HCT116 (cell line): ENCODE data around the gene PSTPIP1. TPM values are rescaled to one million over a fixed set of nuclear protein-coding genes. Genes with fewer than 3 reads are reported as not detected.

Source experiments
- ATAC-seq: fragments of 200-7000 bp; cut with Tn5 transposase; 2 replicates; pipeline ENCODE4 v1.9.1; 2020; ENCODE audit warnings: mild to moderate bottlenecking, moderate library complexity
- BruUV-seq: library from RNA; stranded (reverse); fragments of 400-500 nt; replicated peaks from 2 replicates; lab custom pipeline; 2021; lab: Mats Ljungman, UMichigan
- CTCF ChIA-PET: fragments of 300-600 bp; sonication (Branson Sonifier 250); formaldehyde crosslinking; loops from one replicate; lab custom pipeline; 2021; ENCODE audit warnings: antibody characterized with exemption; lab: Charles Lee
- POLR2A ChIA-PET: fragments of 300-600, 350-600 bp; sonication (Branson Sonifier 250); formaldehyde crosslinking; loops from one replicate; lab custom pipeline; 2021; ENCODE audit warnings: antibody characterized with exemption; lab: Charles Lee
- RAD21 ChIA-PET, 2 experiments: fragments of 300-600 bp; sonication (Branson Sonifier 250); formaldehyde crosslinking; loops; one replicate each; lab custom pipeline; 2023; ENCODE audit warnings: low total read pairs in 2 of 2; ENCODE audit not compliant: uncharacterized antibody in 2 of 2, unreplicated experiment in 2 of 2, low non-redundant PET in 1 of 2; lab: Charles Lee
- DNase-seq: peaks from one replicate; pipeline ENCODE4 v3.0.0-alpha.2; 2010; ENCODE audit warnings: low read depth, low spot score
- H2AFZ ChIP-seq: fragments of 200-600 bp; shearing (Covaris generic), sonication (generic); 2 replicates; pipeline ENCODE4 v1.6.1; 2017; ENCODE audit warnings: low read depth, mixed run types, mixed read lengths, antibody characterized with exemption, low read length; ENCODE audit not compliant: poor library complexity, severe bottlenecking
- H3K27ac ChIP-seq: 2 replicates; pipeline ENCODE4 v1.5.1; 2012; ENCODE audit warnings: low read depth, low read length
- H3K27me3 ChIP-seq: fragments of 200-600 bp; sonication (generic); 2 replicates; pipeline ENCODE4 v1.6.1; 2016; ENCODE audit warnings: mixed run types, low read length, mixed read lengths; ENCODE audit not compliant: insufficient read depth
- H3K36me3 ChIP-seq, 2 experiments: fragments of 200-500 bp in 1 of 2; fragments of 200-600 bp in 1 of 2; sonication (Bioruptor generic) in 1 of 2; sonication (generic) in 1 of 2; 2 replicates each; pipeline versions ENCODE4 v1.5.1 to v1.6.1; 2014 to 2016; ENCODE audit warnings: low read length in 2 of 2, inconsistent platforms in 1 of 2, mixed read lengths in 1 of 2, mixed run types in 1 of 2; ENCODE audit not compliant: insufficient read depth in 2 of 2, control insufficient read depth in 1 of 2
- H3K4me1 ChIP-seq, 2 experiments: fragments of 200-600 bp in 1 of 2; sonication (generic) in 1 of 2; 2 replicates each; pipeline versions ENCODE4 v1.5.1 to v1.6.1; 2012 to 2017; ENCODE audit warnings: low read length in 2 of 2, inconsistent platforms in 1 of 2, mild to moderate bottlenecking in 1 of 2, mixed read lengths in 1 of 2, mixed run types in 1 of 2, moderate library complexity in 1 of 2; ENCODE audit not compliant: insufficient read depth in 2 of 2, control insufficient read depth in 1 of 2
- H3K4me2 ChIP-seq: fragments of 200-600 bp; sonication (generic); 2 replicates; pipeline ENCODE4 v1.6.1; 2017; ENCODE audit warnings: mixed run types, low read length, mixed read lengths
- H3K4me3 ChIP-seq, 2 experiments: fragments of 200-600 bp in 1 of 2; sonication (generic) in 1 of 2; replicated peaks in 1 of 2; 2 replicates each; pipeline ENCODE4 v1.5.1; 2011 to 2016; ENCODE audit warnings: low read length in 2 of 2, control low read depth in 1 of 2, low read depth in 1 of 2, mild to moderate bottlenecking in 1 of 2, mixed read lengths in 1 of 2, mixed run types in 1 of 2
- H3K79me2 ChIP-seq: fragments of 200-600 bp; sonication (generic); 2 replicates; pipeline ENCODE4 v1.6.1; 2017; ENCODE audit warnings: mild to moderate bottlenecking, mixed run types, low read length, moderate library complexity, mixed read lengths; ENCODE audit not compliant: insufficient read depth
- H3K9ac ChIP-seq: fragments of 200-600 bp; sonication (generic); 2 replicates; pipeline ENCODE4 v1.6.1; 2016; ENCODE audit warnings: low read length, mixed read lengths
- H3K9me2 ChIP-seq: fragments of 200-600 bp; sonication (generic), shearing (Covaris generic); 2 replicates; pipeline ENCODE4 v1.6.1; 2017; ENCODE audit warnings: mixed run types, mild to moderate bottlenecking, moderate library complexity; ENCODE audit not compliant: insufficient read depth
- H3K9me3 ChIP-seq, 2 experiments: fragments of 200-500 bp in 1 of 2; fragments of 200-600 bp in 1 of 2; sonication (Bioruptor generic) in 1 of 2; sonication (generic) in 1 of 2; 2 replicates each; pipeline ENCODE4 v1.6.1; 2014 to 2017; ENCODE audit warnings: low read length in 2 of 2, mixed read lengths in 2 of 2, inconsistent platforms in 1 of 2, low read depth in 1 of 2, mild to moderate bottlenecking in 1 of 2, mixed run types in 1 of 2, moderate library complexity in 1 of 2; ENCODE audit not compliant: control insufficient read depth in 1 of 2, insufficient read depth in 1 of 2
- H4K20me1 ChIP-seq: fragments of 200-600 bp; sonication (generic), shearing (Covaris generic); 2 replicates; pipeline ENCODE4 v1.6.1; 2017; ENCODE audit warnings: mixed run types, mild to moderate bottlenecking, moderate library complexity; ENCODE audit not compliant: insufficient read depth
- CBX3 ChIP-seq: IDR thresholded peaks from 2 replicates; pipeline ENCODE4 v1.6.1; 2012; ENCODE audit warnings: low read depth
- ELF1 ChIP-seq: IDR thresholded peaks from 2 replicates; pipeline ENCODE4 v1.6.1; 2012; ENCODE audit warnings: low read depth, borderline replicate concordance
- EZH2 ChIP-seq: fragments of 200-600 bp; sonication (generic); IDR thresholded peaks from 2 replicates; pipeline ENCODE4 v1.6.1; 2017; ENCODE audit warnings: antibody characterized with exemption, mixed run types
- EZH2phosphoT487 ChIP-seq: fragments of 200-600 bp; IDR thresholded peaks from 2 replicates; pipeline ENCODE4 v1.6.1; 2018; ENCODE audit warnings: antibody characterized with exemption, borderline replicate concordance
- MAX ChIP-seq: IDR thresholded peaks from 2 replicates; pipeline ENCODE4 v1.6.1; 2012
- POLR2A ChIP-seq: IDR thresholded peaks from 2 replicates; pipeline ENCODE4 v1.7.0; 2011; ENCODE audit warnings: borderline replicate concordance; ENCODE audit not compliant: insufficient read depth, insufficient read length; ENCODE audit errors: extremely low read depth
- YY1 ChIP-seq: IDR thresholded peaks from 2 replicates; pipeline ENCODE4 v1.6.1; 2011; ENCODE audit warnings: low read length, low read depth, moderate library complexity, mild to moderate bottlenecking; ENCODE audit not compliant: insufficient replicate concordance; ENCODE audit errors: extremely low read depth
- ZBTB33 ChIP-seq: IDR thresholded peaks from 2 replicates; pipeline ENCODE4 v1.6.1; 2011; ENCODE audit warnings: mild to moderate bottlenecking, low read length, moderate library complexity; ENCODE audit not compliant: insufficient replicate concordance; ENCODE audit errors: extremely low read depth
- intact Hi-C: fragments of 100-400 bp; cut with micrococcal nuclease; formaldehyde crosslinking; loops from 2 replicates; pipeline ENCODE4 v1.10.0; 2022
- total RNA-seq: library from RNA; stranded (reverse); gene quantifications from one replicate; pipeline ENCODE4 v1.2.1, GENCODE V29; 2021; ENCODE audit not compliant: unreplicated experiment

Gene PSTPIP1
- total RNA-seq, 1 experiment from 2014 or later, result 0.79 TPM

GRCh38 chr15:77029166-77030047 lies 34.5 kb downstream of the PSTPIP1 start:
- DNase-seq, result no peak
- no TSS peak for BruUV-seq

GRCh38 chr15:77030048-77030927 lies 35.4 kb downstream of the PSTPIP1 start:
- no TSS peak for BruUV-seq
- POLR2A ChIA-PET, result no interaction called here
- CTCF ChIA-PET, result interaction anchor here (1.0 kb wide), 1 partner anchor 513 kb away, joined by 3 read pairs; no protein-coding TSS in a partner anchor
- no peak overlapping the region for H3K27ac ChIP-seq
- no peaks in the 10 kb centered on the region for H3K27me3 ChIP-seq
- no peak overlapping the region for H3K9ac ChIP-seq
- RAD21 ChIA-PET, result no interaction called here
- H3K4me2 ChIP-seq, result no peak overlapping the region
- H3K9me3 ChIP-seq, result no peaks in the 10 kb centered on the region
- H4K20me1 ChIP-seq, result no peaks in the 10 kb centered on the region
- H3K79me2 ChIP-seq, result no peaks in the 10 kb centered on the region
- DNase-seq (no peak), ATAC-seq (peak; percentile 33; the same call in 1 of the 2 replicates)
- H3K9me2 ChIP-seq, result no peaks in the 10 kb centered on the region
- H3K4me3 ChIP-seq, result no peak overlapping the region
- no peaks in the 10 kb centered on the region for H3K36me3 ChIP-seq
- peaks cover 0 to 4% of the 10 kb centered on the region in 2 experiments; a peak in 1 of 4 replicates for H3K4me1 ChIP-seq
- intact Hi-C loops, result no loop called here
- TF ChIP-seq ZBTB33, result no peak
- TF ChIP-seq EZH2, result no peak
- TF ChIP-seq CBX3, result no peak
- TF ChIP-seq POLR2A, result no peak
- no peak overlapping the region for H2AFZ ChIP-seq

More at GRCh38 chr15:77029166-77030047, 34.5 kb downstream of the PSTPIP1 start:
- intact Hi-C loops, result no loop called here
- TF ChIP-seq MAX (no peak), YY1 (no peak), ELF1 (no peak), EZH2phosphoT487 (no peak)
- Histone ChIP-seq H4K20me1 (no peaks in the 10 kb centered on the region), H3K9me3 (no peaks in the 10 kb centered on the region), H3K79me2 (no peaks in the 10 kb centered on the region), H3K4me2 (no peak overlapping the region), H2AFZ (no peak overlapping the region), H3K27ac (no peak overlapping the region), H3K36me3 (no peaks in the 10 kb centered on the region), H3K4me3 (no peak overlapping the region), H3K27me3 (no peaks in the 10 kb centered on the region), H3K9ac (no peak overlapping the region), H3K9me2 (no peaks in the 10 kb centered on the region), H3K4me1 (peaks cover 0 to 4% of the 10 kb centered on the region in 2 experiments; a peak in 1 of 4 replicates)
- no peak for ATAC-seq
- ChIA-PET POLR2A (no interaction called here), RAD21 (no interaction called here), CTCF (interaction anchor here (1.0 kb wide), 1 partner anchor 514 kb away, joined by 3 read pairs; no protein-coding TSS in a partner anchor)
